HepG2 (cell line): ENCODE results near the gene POLDIP3. TPM values are rescaled to one million over a fixed set of nuclear protein-coding genes. Genes with fewer than 3 reads are reported as not detected.
"Not testable (repeated sequence)": the region's sequence is repeated elsewhere in the genome, so short reads cannot be mapped to it uniquely, and the experiment has no call there.

Experiments
- ATAC-seq: fragments of 200-7000 bp; cut with Tn5 transposase; 3 replicates; pipeline ENCODE4 v1.9.1; 2020; ENCODE audit warnings: mild to moderate bottlenecking, moderate library complexity
- BruUV-seq: library from RNA; stranded (reverse); fragments of 400-500 nt; replicated peaks from 2 replicates; lab custom pipeline; 2021; lab: Mats Ljungman, UMichigan
- CTCF ChIA-PET: fragments of 300-600 bp; formaldehyde crosslinking; extraction: SDS; loops from one replicate; lab custom pipeline; 2021; ENCODE audit warnings: low total read pairs, inconsistent platforms, low intra/inter-chr PET ratio; lab: Yijun Ruan, JAX
- POLR2A ChIA-PET: fragments of 350-600 bp; sonication (Branson Sonifier 250); formaldehyde crosslinking; loops from one replicate; lab custom pipeline; 2020; ENCODE audit warnings: antibody characterized with exemption, inconsistent platforms; lab: Yijun Ruan, JAX
- DNase-seq: peaks from one replicate; pipeline ENCODE4 v3.0.0-alpha.2; 2015; ENCODE audit warnings: low spot score
- FAIRE-seq: peaks from 3 replicates; lab custom pipeline; 2011; peaks lifted over from hg19 to GRCh38; lab: Jason Lieb, UNC
- H2AFZ ChIP-seq: one replicate; pipeline ENCODE4 v1.6.1; 2011; ENCODE audit warnings: low read length, inconsistent platforms
- H3K27ac ChIP-seq: fragments of 300-600 bp; 3 replicates; pipeline ENCODE4 v1.8.0; 2011; ENCODE audit warnings: mixed run types, mild to moderate bottlenecking, mixed read lengths, low read length, inconsistent platforms; ENCODE audit not compliant: insufficient read depth; ENCODE audit errors: extremely low read length
- H3K27me3 ChIP-seq, 2 experiments: fragments of 200-600 bp in 1 of 2; 2 replicates in 1 of 2; 3 replicates in 1 of 2; pipeline versions ENCODE4 v1.6.0 to v1.8.0; 2011; ENCODE audit warnings: low read length in 2 of 2, mild to moderate bottlenecking in 2 of 2, moderate library complexity in 2 of 2, inconsistent platforms in 1 of 2; ENCODE audit not compliant: insufficient read depth in 2 of 2, control insufficient read depth in 1 of 2
- H3K36me3 ChIP-seq, 2 experiments: fragments of 200-600 bp in 1 of 2; replicated peaks in 1 of 2; 2 replicates in 1 of 2; 3 replicates in 1 of 2; pipeline versions ENCODE4 v1.5.1 to v1.8.0; 2011; ENCODE audit warnings: low read length in 2 of 2, inconsistent platforms in 1 of 2; ENCODE audit not compliant: insufficient read depth in 2 of 2, control insufficient read depth in 1 of 2
- H3K4me1 ChIP-seq: 2 replicates; pipeline ENCODE4 v1.5.1; 2012; ENCODE audit warnings: low read length, inconsistent platforms; ENCODE audit not compliant: insufficient read depth
- H3K4me2 ChIP-seq: 2 replicates; pipeline ENCODE4 v1.6.0; 2011; ENCODE audit warnings: low read depth, low read length, inconsistent platforms
- H3K4me3 ChIP-seq, 3 experiments: fragments of 200-600 bp in 1 of 3; sonication (generic), shearing (Covaris generic) in 1 of 3; replicated peaks in 1 of 3; 2 replicates each; pipeline ENCODE4 v1.5.1; 2011 to 2016; ENCODE audit warnings: low read length in 3 of 3, inconsistent platforms in 2 of 3, low read depth in 2 of 3, mild to moderate bottlenecking in 2 of 3, control low read depth in 1 of 3, mixed read lengths in 1 of 3; ENCODE audit not compliant: insufficient read depth in 1 of 3
- H3K79me2 ChIP-seq: one replicate; pipeline ENCODE4 v1.6.1; 2011; ENCODE audit warnings: low read length, inconsistent platforms; ENCODE audit not compliant: insufficient read depth
- H3K9ac ChIP-seq: 2 replicates; pipeline ENCODE4 v1.6.0; 2011; ENCODE audit warnings: mild to moderate bottlenecking, low read depth, low read length, inconsistent platforms; ENCODE audit not compliant: insufficient read depth
- H3K9me3 ChIP-seq: 2 replicates; pipeline ENCODE4 v1.5.1; 2012; ENCODE audit warnings: mild to moderate bottlenecking, low read length
- H4K20me1 ChIP-seq: 2 replicates; pipeline ENCODE4 v1.6.0; 2011; ENCODE audit warnings: inconsistent platforms, mild to moderate bottlenecking, low read length, moderate library complexity; ENCODE audit not compliant: insufficient read depth
- AGO2 ChIP-seq: fragments of 200-400 bp; formaldehyde crosslinking; optimal IDR thresholded peaks from 2 replicates; pipeline ENCODE3; 2017; ENCODE audit warnings: mild to moderate bottlenecking, low read depth, low read length, moderate library complexity
- HDAC6 ChIP-seq: fragments of 200-600 bp; sonication (generic); IDR thresholded peaks from 2 replicates; pipeline ENCODE4 v1.7.0; 2017; ENCODE audit warnings: mild to moderate bottlenecking, antibody characterized with exemption, low read length, low read depth
- ZC3H13 ChIP-seq: sonication (generic); formaldehyde crosslinking; IDR thresholded peaks from 2 replicates; pipeline ENCODE4 v1.8.1; 2023; ENCODE audit warnings: mild to moderate bottlenecking, missing genetic modification reagents, moderate library complexity
- ZNF326 ChIP-seq: sonication (generic); formaldehyde crosslinking; IDR thresholded peaks from 2 replicates; pipeline ENCODE4 v1.4.0; 2020; ENCODE audit warnings: missing genetic modification reagents, borderline replicate concordance
- ZNF33A ChIP-seq: sonication (generic); formaldehyde crosslinking; IDR thresholded peaks from 2 replicates; pipeline ENCODE4 v1.5.1; 2020; ENCODE audit warnings: missing genetic modification reagents, mild to moderate bottlenecking, moderate library complexity, borderline replicate concordance
- ZNF430 ChIP-seq: sonication (generic); formaldehyde crosslinking; IDR thresholded peaks from 2 replicates; pipeline ENCODE4 v1.9.0; 2021; ENCODE audit warnings: mild to moderate bottlenecking, missing genetic modification reagents
- ZNF44 ChIP-seq: sonication (generic); formaldehyde crosslinking; IDR thresholded peaks from 2 replicates; pipeline ENCODE4 v1.5.1; 2020; ENCODE audit warnings: mild to moderate bottlenecking, missing genetic modification reagents
- ZNF616 ChIP-seq: sonication (generic); formaldehyde crosslinking; IDR thresholded peaks from 2 replicates; pipeline ENCODE4 v1.5.0; 2020; ENCODE audit warnings: low read depth, mild to moderate bottlenecking, missing genetic modification reagents
- ZNF749 ChIP-seq: sonication (generic); formaldehyde crosslinking; IDR thresholded peaks from 2 replicates; pipeline ENCODE4 v1.8.0; 2022; ENCODE audit warnings: mild to moderate bottlenecking, missing genetic modification reagents, moderate library complexity, borderline replicate concordance
- ZNF839 ChIP-seq: sonication (generic); formaldehyde crosslinking; IDR thresholded peaks from 2 replicates; pipeline ENCODE4 v1.4.0; 2020; ENCODE audit warnings: missing genetic modification reagents, mild to moderate bottlenecking, borderline replicate concordance
- ZNF879 ChIP-seq: sonication (generic); formaldehyde crosslinking; IDR thresholded peaks from 2 replicates; pipeline ENCODE4 v1.8.1; 2023; ENCODE audit warnings: missing genetic modification reagents
- WGBS: methylation state at CpG from one replicate; pipeline ENCODE4 v1.1.6; 2017; ENCODE audit warnings: low lambda C conversion rate; 5-methylcytosine and 5-hydroxymethylcytosine counted together
- in situ Hi-C: cut with HindIII; loops from 2 replicates; pipeline ENCODE4 v1.10.0; 2017; ENCODE audit warnings: low pct_unique_long_range_greater_than_20kb; ENCODE audit not compliant: extremely low pct_ligation_motif_present
- intact Hi-C: fragments of 100-400 bp; cut with micrococcal nuclease; formaldehyde crosslinking; loops from one replicate; pipeline ENCODE4 v1.10.0; 2022; ENCODE audit not compliant: unreplicated experiment
- polyA plus RNA-seq, 8 experiments: library from polyadenylated mRNA; depleted of rRNA in 3 of 8; stranded (reverse) in 7 of 8; unstranded in 1 of 8; fragments of >200 nt; fragmentation: Illumina TruSeq in 4 of 8; extraction: Trizol in 4 of 8; gene quantifications; 2 replicates each; pipeline versions ENCODE4 v1.2.1 to v1.2.3, GENCODE V29; 2011 to 2016; ENCODE audit warnings: low read depth in 4 of 8, missing spikeins in 1 of 8, mixed read lengths in 1 of 8; ENCODE audit not compliant: insufficient read depth in 1 of 8
- total RNA-seq, 5 experiments: library from RNA; depleted of rRNA; stranded (reverse); fragments of >200 nt; fragmentation: Illumina TruSeq; extraction: Trizol; gene quantifications; 2 replicates each; pipeline ENCODE4 v1.2.3, GENCODE V29; 2016; ENCODE audit warnings: low read depth in 1 of 5
- TF ChIP-seq, protein P1 (sequence below): sonication (generic); formaldehyde crosslinking; IDR thresholded peaks from 2 replicates; pipeline ENCODE4 v1.4.0; 2020; ENCODE audit warnings: missing genetic modification reagents
- TF ChIP-seq, protein P2 (sequence below): sonication (generic); formaldehyde crosslinking; IDR thresholded peaks from 2 replicates; pipeline ENCODE4 v1.5.1; 2020; ENCODE audit warnings: missing genetic modification reagents, mild to moderate bottlenecking, borderline replicate concordance

Gene POLDIP3
- total and polyA plus RNA-seq, 2 of the 13 experiments (the other 11 are each of a cell fraction or from before 2014, with no cell fraction given), result 45.8 to 47.4 TPM

DNA sequence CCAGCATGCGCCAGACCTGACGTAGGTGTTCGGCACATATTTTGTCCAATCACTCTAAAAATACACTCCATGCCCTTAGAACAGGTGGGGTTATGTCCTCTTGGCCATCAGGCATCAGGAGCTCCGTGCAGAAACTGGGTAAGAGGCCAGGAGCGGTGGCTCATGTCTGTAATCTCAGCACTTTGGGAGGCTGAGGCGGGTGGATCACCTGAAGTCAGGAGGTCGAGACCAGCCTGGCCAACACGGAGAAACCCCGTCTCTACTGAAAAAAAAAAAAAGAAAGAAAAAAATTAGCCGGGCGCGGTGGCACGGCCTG lies 1.1 kb upstream of the POLDIP3 start:
- in situ Hi-C loops, DNase-seq, H3K9me3 ChIP-seq, H2AFZ ChIP-seq, CTCF ChIA-PET, BruUV-seq, H3K27me3 ChIP-seq, FAIRE-seq: not testable (repeated sequence)
- POLR2A ChIA-PET, result interaction anchor here (0.6 to 3.3 kb wide), 25 partner anchors 9 to 947 kb away, joined by 3 to 54 read pairs (median 4); partner anchors contain the start of genes ARFGAP3, CYB5R3 and SERHL2
- TF ChIP-seq AGO2, result peak; percentile 1
- Histone ChIP-seq H3K9ac (peak overlapping the region; percentile 94), H3K4me2 (peak overlapping the region; percentile 99), H4K20me1 (peaks cover 12% of the 10 kb centered on the region), H3K4me3 (peak overlapping the region; percentile 17 to 90 (median 78); a peak in 5 of 6 replicates), H3K79me2 (peaks cover 35% of the 10 kb centered on the region), H3K27ac (peak overlapping the region; percentile 93), H3K4me1 (peaks cover 43% of the 10 kb centered on the region), H3K36me3 (peaks cover 11 to 15% of the 10 kb centered on the region in 2 experiments; a peak in 4 of 5 replicates)
- 4% methylated on average over 13 of the region's 13 CpGs for WGBS
- ATAC-seq, result peak; percentile 4
- intact Hi-C loops, result loop anchor here (10.0 kb wide), 1 partner anchor 101 kb away; the partner anchor contains the start of gene RRP7A

DNA sequence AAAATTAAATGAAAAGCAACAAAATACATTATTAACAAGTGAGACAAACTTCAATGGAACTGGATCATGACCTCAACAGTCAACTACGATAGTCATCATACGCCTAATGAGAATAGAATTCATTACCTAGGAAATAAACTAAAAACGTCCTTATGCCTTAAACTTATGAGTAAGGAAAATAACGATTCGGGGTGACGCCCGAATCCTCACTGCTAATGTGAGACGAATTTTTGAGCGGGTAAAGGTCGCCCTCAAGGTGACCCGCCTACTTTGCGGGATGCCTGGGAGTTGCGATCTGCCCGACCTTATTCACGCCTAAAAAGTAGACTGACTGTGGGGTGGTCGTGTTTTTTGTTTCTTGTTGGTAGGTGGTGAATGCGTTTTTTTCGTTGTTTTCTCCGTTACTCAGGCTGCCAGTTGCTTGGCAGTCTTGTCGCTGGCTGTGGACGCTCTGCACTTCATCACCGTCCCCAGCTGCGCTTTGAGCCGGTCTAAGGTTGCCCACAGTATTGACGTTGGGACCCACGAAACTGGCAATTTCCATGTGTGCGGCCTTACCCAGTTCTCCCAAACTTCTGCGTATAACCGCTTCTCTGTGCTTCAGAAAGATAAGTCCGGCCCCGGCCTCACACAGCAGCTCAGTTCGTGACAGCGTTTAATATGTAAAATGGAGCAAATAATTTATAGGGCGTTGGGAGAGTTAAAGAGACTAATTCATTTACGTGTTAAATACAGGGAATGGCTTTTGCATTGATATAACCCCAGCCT lies 593 bp upstream of the POLDIP3 start:
- Histone ChIP-seq H3K4me3 (peak overlapping the region; percentile 75 to 90 (median 78)), H2AFZ (no peak overlapping the region), H3K36me3 (peaks cover 7 to 15% of the 10 kb centered on the region in 2 experiments; a peak in 4 of 5 replicates), H3K27ac (peak overlapping the region; percentile 93), H3K4me2 (peak overlapping the region; percentile 99), H3K9ac (peak overlapping the region; percentile 94), H3K4me1 (peaks cover 48% of the 10 kb centered on the region), H3K27me3 (no peaks in the 10 kb centered on the region; a peak in 1 of 5 replicates), H3K79me2 (peaks cover 40% of the 10 kb centered on the region), H3K9me3 (no peaks in the 10 kb centered on the region), H4K20me1 (peaks cover 14% of the 10 kb centered on the region)
- peak; percentile 21 for FAIRE-seq
- peak; percentile 78 for ATAC-seq
- WGBS, result 1% methylated on average over 35 of the region's 35 CpGs
- in situ Hi-C loops, result no loop called here
- DNase-seq, result peak; percentile 96
- BruUV-seq, result TSS peak; percentile 100
- ChIA-PET CTCF (no interaction called here), POLR2A (interaction anchor here (0.6 to 3.3 kb wide), 32 partner anchors 10 to 946 kb away, joined by 3 to 54 read pairs (median 4); partner anchors contain the start of genes ARFGAP3, CYB5R3 and SERHL2)
- intact Hi-C loops, result loop anchor here (10.0 kb wide), 1 partner anchor 100 kb away; the partner anchor contains the start of gene RRP7A
- TF ChIP-seq, protein P1, sequence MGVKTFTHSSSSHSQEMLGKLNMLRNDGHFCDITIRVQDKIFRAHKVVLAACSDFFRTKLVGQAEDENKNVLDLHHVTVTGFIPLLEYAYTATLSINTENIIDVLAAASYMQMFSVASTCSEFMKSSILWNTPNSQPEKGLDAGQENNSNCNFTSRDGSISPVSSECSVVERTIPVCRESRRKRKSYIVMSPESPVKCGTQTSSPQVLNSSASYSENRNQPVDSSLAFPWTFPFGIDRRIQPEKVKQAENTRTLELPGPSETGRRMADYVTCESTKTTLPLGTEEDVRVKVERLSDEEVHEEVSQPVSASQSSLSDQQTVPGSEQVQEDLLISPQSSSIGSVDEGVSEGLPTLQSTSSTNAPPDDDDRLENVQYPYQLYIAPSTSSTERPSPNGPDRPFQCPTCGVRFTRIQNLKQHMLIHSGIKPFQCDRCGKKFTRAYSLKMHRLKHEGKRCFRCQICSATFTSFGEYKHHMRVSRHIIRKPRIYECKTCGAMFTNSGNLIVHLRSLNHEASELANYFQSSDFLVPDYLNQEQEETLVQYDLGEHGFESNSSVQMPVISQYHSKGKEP (CRISPR knock-in tag), result peak; percentile 87; the same call in 1 of the 2 replicates
- TF ChIP-seq ZNF33A, result peak; percentile 87; the same call in 1 of the 2 replicates
- peak; percentile 95; the same call in 1 of the 2 replicates for TF ChIP-seq ZC3H13 (CRISPR knock-in tag)
- TF ChIP-seq ZNF430 (CRISPR knock-in tag), result no peak; the same call in 1 of the 2 replicates
- peak; percentile 88; the same call in 1 of the 2 replicates for TF ChIP-seq ZNF749 (CRISPR knock-in tag)
- no peak for TF ChIP-seq ZNF839 (CRISPR knock-in tag)
- TF ChIP-seq, protein P2, sequence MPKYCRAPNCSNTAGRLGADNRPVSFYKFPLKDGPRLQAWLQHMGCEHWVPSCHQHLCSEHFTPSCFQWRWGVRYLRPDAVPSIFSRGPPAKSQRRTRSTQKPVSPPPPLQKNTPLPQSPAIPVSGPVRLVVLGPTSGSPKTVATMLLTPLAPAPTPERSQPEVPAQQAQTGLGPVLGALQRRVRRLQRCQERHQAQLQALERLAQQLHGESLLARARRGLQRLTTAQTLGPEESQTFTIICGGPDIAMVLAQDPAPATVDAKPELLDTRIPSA (CRISPR knock-in tag), result no peak
- TF ChIP-seq ZNF326, result no peak
- no peak; the same call in 1 of the 2 replicates for TF ChIP-seq ZNF879
- TF ChIP-seq ZNF616 (CRISPR knock-in tag), result peak; percentile 0; the same call in 1 of the 2 replicates
- no peak; the same call in 1 of the 2 replicates for TF ChIP-seq ZNF44 (CRISPR knock-in tag)
- TF ChIP-seq HDAC6, result peak; percentile 51; the same call in 1 of the 2 replicates
